ENCODE data around the gene MARS1.

Gene MARS1

DNA sequence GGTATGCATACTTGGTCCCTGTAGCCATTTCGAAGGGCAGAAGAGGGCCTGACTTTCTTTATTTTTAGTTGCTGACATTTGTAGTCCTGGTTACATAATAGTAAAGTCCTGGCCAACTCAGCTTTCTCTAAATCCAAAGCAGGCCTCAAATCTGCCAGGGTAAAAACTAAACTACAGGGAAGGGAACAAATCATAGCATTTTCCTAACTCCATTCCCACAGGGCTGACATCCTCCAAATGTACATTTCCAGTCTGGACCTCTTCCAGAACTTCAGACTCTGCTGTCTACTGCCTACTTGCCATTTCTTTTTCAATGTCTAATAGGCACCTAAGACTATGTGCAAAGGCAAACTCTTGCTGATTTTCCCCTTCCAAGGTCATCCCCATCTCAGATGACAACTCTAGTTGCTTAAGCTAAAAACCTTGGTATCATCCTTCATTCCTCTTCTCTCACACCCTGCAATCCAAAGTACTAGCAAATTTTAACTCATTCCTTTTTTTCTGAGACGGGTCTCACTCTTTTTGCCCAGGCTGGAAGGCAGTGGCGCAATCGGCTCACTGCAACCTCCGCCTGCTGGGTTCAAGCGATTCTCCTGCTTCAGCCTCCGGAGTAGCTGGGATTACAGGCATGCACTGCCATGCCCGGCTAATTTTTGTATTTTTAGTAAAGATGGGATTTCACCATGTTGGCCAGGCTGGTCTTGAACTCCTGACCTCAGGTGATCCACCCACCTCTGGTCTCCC, 30.5 kb downstream of the MARS1 start:
- TF ChIP-seq, protein P1, sequence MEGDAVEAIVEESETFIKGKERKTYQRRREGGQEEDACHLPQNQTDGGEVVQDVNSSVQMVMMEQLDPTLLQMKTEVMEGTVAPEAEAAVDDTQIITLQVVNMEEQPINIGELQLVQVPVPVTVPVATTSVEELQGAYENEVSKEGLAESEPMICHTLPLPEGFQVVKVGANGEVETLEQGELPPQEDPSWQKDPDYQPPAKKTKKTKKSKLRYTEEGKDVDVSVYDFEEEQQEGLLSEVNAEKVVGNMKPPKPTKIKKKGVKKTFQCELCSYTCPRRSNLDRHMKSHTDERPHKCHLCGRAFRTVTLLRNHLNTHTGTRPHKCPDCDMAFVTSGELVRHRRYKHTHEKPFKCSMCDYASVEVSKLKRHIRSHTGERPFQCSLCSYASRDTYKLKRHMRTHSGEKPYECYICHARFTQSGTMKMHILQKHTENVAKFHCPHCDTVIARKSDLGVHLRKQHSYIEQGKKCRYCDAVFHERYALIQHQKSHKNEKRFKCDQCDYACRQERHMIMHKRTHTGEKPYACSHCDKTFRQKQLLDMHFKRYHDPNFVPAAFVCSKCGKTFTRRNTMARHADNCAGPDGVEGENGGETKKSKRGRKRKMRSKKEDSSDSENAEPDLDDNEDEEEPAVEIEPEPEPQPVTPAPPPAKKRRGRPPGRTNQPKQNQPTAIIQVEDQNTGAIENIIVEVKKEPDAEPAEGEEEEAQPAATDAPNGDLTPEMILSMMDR (IDR thresholded peaks at IDR 0.05; ENCODE audit: insufficient read depth, low read length, poor library complexity, severe bottlenecking), result no peak
- peak overlapping the region; percentile 95 for H3K4me3 ChIP-seq (replicated peaks; ENCODE audit: low read depth, low read length)
- peaks cover 28% of the 10 kb centered on the region for H3K36me3 ChIP-seq (ENCODE audit: control insufficient read depth, insufficient read depth, low read length)
- H3K27me3 ChIP-seq (replicated peaks; ENCODE audit: control insufficient read depth, insufficient read depth, low read length), result no peaks in the 10 kb centered on the region
- DNase-seq (ENCODE audit: extremely low read depth, insufficient read length), result no peak

DNA sequence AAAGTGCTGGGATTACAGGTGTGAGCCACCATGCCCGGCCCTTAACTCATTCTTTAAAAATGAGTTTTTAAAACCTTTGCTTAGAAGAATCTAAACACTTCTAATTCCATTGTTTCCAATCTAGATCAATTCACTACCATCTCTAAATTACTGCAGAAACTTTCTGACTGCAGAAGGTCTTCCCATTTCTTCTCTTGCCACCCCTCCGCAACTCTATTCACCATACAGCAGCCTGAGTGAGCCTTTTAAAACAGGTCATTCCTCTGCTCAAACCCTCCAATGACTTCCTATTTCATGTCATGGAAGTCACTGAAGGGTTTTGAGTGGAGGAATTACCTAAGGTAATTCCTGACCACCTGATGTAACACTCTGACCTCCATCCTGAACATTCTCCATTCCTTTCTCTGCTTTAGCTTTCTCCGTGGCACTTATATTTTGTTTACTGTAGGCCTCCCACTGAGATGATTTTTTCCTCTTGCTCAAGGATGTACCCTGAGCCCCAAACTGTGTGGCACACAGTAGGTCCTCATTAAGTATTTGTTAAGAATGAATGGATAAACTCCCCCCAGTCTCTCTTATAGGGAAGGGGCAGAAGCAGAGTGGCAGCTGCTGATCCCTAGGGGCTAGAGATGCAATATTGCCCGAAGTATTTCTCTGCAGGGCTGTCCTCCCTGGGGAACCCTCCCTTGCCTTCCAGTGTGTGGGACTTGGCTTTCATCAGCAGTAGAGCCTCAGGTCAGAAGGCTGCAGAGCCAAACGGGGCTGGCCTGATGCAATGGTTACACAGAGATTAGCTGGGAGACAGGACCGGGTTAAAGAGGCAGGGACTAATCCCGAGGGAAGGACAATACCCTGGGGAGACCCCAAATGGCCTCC, 31.3 kb downstream of the MARS1 start:
- peak overlapping the region; percentile 95 for H3K4me3 ChIP-seq (replicated peaks; ENCODE audit: low read depth, low read length)
- no peaks in the 10 kb centered on the region for H3K27me3 ChIP-seq (replicated peaks; ENCODE audit: control insufficient read depth, insufficient read depth, low read length)
- peaks cover 27% of the 10 kb centered on the region for H3K36me3 ChIP-seq (ENCODE audit: control insufficient read depth, insufficient read depth, low read length)
- TF ChIP-seq, protein P1 (IDR thresholded peaks at IDR 0.05; ENCODE audit: insufficient read depth, low read length, poor library complexity, severe bottlenecking), result no peak
- no peak for DNase-seq (ENCODE audit: extremely low read depth, insufficient read length)

DNA sequence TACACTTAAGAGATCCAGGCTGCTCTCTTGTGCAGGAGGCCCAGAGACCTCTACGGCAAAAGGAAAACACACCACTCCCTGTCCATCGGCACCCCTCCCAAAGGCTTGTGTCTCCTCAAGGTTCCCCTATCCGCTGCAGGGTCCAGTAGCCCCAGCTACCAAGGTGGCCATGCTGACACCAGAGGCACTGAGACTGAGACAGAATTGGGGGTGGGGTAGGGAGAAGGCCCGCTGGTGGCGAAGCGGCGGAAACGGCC, 31.9 kb downstream of the MARS1 start:
- H3K27me3 ChIP-seq (replicated peaks; ENCODE audit: control insufficient read depth, insufficient read depth, low read length), result no peaks in the 10 kb centered on the region
- no peak for DNase-seq (ENCODE audit: extremely low read depth, insufficient read length)
- H3K36me3 ChIP-seq (ENCODE audit: control insufficient read depth, insufficient read depth, low read length), result peaks cover 26% of the 10 kb centered on the region
- H3K4me3 ChIP-seq (replicated peaks; ENCODE audit: low read depth, low read length), result peak overlapping the region; percentile 95
- TF ChIP-seq, protein P1 (IDR thresholded peaks at IDR 0.05; ENCODE audit: insufficient read depth, low read length, poor library complexity, severe bottlenecking), result no peak

DNA sequence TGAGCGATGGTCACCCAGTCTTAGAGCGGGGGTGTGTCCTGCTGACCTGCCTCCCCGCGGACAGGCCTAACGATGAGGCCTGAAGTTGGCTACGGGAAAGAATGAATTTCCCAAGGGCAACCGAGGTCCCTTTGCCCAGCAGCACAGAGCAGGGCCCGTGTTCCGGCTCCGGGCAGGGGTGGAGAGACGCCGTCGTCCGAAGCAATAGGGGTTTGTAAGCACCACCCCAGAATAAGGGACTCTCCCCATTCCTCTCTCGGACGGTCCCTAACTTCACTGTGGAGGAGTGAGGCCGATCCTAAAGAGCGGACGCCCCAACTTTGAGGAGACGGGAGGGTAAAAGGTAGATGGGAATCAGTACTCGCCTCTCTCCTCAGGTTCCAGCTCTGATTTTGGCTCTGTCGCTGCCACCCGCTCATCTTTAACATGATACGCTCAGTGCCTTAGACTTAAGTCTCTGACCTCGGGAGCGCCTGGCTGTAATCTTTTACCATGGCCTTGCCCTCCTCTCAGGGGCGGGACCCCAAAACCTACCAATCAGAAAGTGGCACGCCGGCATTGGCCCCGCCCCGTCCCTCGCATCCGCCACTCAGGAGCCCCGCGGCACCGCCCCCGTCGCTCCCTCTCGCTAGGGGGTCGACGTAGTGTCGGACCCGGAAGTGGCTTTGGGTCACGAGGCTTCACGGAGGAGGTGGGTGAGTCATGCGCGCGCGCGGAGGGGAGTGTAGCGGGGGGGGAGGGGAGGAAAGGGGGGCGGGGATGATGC, 32.4 kb downstream of the MARS1 start, which contains the start of gene DDIT3:
Gene DDIT3 (minus strand): TSS at position 462 of the 766 bp plus-strand sequence. CDS start 3,108 bp downstream, outside the sequence.
- H3K4me3 ChIP-seq (replicated peaks; ENCODE audit: low read depth, low read length), result peak within 1 kb of the TSS; percentile 95
- TF ChIP-seq, protein P1 (IDR thresholded peaks at IDR 0.05; ENCODE audit: insufficient read depth, low read length, poor library complexity, severe bottlenecking), result no peak
- H3K36me3 ChIP-seq (ENCODE audit: control insufficient read depth, insufficient read depth, low read length), result peaks cover 22% of the 10 kb centered on the region
- peak; percentile 99 for DNase-seq (ENCODE audit: extremely low read depth, insufficient read length)
- H3K27me3 ChIP-seq (replicated peaks; ENCODE audit: control insufficient read depth, insufficient read depth, low read length), result no peaks in the 10 kb centered on the region

DNA sequence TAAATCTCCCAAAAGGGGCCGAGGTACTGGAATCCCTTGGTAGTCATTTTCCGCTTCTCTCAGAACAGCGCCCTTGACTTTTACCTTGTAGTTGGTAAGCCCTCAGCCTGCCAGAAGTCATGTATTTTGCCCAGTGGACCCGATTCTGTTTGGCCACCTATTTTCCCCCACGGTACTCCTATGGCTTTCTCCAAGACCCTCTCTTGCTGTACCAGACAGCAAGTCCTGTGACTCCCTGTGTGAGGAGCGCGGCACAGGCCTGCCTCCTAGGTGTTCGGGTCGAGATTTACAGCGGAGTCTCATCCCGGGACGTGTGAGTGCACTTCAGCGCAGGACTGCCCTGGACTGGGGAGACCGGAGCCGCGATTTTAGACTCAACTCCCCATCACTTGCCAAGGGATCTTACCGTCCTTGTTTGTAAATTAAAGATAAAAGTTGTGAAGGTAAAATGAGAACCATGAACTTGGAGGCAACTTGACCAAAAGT, 33.7 kb downstream of the MARS1 start:
- Histone ChIP-seq H3K27me3 (replicated peaks; ENCODE audit: control insufficient read depth, insufficient read depth, low read length) (no peaks in the 10 kb centered on the region), H3K4me3 (replicated peaks; ENCODE audit: low read depth, low read length) (peak overlapping the region; percentile 65; the same call in 1 of the 2 replicates), H3K36me3 (ENCODE audit: control insufficient read depth, insufficient read depth, low read length) (peaks cover 24% of the 10 kb centered on the region)
- TF ChIP-seq, protein P1 (IDR thresholded peaks at IDR 0.05; ENCODE audit: insufficient read depth, low read length, poor library complexity, severe bottlenecking), result no peak
- no peak for DNase-seq (ENCODE audit: extremely low read depth, insufficient read length)
